C4-2B (cell line): ENCODE measurements around the gene USP48.

Source experiments
- ZFX ChIP-seq: fragments of 450-650 bp; IDR thresholded peaks from 2 replicates; pipeline ENCODE4 v1.6.1; 2017
- TF ChIP-seq, protein P1 (sequence below): fragments of 450-650 bp; conservative IDR thresholded peaks from 2 replicates; pipeline ENCODE4 v1.5.1; 2017; ENCODE audit warnings: mild to moderate bottlenecking

DNA sequence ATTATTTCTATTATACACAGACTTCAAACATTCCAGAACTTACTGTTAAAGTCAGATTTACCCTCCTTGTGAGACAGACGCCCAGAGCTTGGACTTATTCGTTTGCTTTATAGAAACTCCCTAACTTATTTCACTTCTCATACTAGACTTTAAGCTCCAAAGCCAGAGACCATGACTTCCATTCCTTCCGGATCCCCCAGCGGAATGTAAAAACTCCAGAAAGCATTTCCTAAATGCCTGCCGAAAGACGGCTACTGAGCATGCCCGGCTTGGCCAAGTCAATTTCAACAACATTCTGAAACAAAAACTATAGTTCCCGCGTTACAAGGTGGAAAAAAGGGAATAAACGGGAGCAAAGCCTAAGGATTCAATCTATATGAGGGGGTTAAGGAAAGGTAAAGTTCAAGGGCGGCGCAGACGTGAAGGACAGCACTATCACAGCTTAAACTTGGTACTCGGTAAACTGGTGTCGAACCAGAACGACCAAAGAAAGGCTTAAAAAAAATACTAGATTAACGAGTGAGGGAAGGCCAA, 1.1 kb downstream of the USP48 start:
- TF ChIP-seq, protein P1, sequence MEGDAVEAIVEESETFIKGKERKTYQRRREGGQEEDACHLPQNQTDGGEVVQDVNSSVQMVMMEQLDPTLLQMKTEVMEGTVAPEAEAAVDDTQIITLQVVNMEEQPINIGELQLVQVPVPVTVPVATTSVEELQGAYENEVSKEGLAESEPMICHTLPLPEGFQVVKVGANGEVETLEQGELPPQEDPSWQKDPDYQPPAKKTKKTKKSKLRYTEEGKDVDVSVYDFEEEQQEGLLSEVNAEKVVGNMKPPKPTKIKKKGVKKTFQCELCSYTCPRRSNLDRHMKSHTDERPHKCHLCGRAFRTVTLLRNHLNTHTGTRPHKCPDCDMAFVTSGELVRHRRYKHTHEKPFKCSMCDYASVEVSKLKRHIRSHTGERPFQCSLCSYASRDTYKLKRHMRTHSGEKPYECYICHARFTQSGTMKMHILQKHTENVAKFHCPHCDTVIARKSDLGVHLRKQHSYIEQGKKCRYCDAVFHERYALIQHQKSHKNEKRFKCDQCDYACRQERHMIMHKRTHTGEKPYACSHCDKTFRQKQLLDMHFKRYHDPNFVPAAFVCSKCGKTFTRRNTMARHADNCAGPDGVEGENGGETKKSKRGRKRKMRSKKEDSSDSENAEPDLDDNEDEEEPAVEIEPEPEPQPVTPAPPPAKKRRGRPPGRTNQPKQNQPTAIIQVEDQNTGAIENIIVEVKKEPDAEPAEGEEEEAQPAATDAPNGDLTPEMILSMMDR = no peak
- TF ChIP-seq ZFX = no peak
